ENCODE results near the gene MBD2.

- TF ChIP-seq, protein P1, sequence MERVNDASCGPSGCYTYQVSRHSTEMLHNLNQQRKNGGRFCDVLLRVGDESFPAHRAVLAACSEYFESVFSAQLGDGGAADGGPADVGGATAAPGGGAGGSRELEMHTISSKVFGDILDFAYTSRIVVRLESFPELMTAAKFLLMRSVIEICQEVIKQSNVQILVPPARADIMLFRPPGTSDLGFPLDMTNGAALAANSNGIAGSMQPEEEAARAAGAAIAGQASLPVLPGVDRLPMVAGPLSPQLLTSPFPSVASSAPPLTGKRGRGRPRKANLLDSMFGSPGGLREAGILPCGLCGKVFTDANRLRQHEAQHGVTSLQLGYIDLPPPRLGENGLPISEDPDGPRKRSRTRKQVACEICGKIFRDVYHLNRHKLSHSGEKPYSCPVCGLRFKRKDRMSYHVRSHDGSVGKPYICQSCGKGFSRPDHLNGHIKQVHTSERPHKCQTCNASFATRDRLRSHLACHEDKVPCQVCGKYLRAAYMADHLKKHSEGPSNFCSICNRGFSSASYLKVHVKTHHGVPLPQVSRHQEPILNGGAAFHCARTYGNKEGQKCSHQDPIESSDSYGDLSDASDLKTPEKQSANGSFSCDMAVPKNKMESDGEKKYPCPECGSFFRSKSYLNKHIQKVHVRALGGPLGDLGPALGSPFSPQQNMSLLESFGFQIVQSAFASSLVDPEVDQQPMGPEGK (CRISPR knock-in tag; IDR thresholded peaks at IDR 0.05; ENCODE audit: borderline replicate concordance) = no peak
- TF ChIP-seq ZNF565 (CRISPR knock-in tag; conservative IDR thresholded peaks at IDR 0.05; ENCODE audit: low read depth) (no peak), ARNTL (CRISPR knock-in tag; IDR thresholded peaks at IDR 0.05; ENCODE audit: borderline replicate concordance, low read depth) (no peak), RARB (CRISPR knock-in tag; IDR thresholded peaks at IDR 0.05) (no peak)
- TF ChIP-seq, protein P2, sequence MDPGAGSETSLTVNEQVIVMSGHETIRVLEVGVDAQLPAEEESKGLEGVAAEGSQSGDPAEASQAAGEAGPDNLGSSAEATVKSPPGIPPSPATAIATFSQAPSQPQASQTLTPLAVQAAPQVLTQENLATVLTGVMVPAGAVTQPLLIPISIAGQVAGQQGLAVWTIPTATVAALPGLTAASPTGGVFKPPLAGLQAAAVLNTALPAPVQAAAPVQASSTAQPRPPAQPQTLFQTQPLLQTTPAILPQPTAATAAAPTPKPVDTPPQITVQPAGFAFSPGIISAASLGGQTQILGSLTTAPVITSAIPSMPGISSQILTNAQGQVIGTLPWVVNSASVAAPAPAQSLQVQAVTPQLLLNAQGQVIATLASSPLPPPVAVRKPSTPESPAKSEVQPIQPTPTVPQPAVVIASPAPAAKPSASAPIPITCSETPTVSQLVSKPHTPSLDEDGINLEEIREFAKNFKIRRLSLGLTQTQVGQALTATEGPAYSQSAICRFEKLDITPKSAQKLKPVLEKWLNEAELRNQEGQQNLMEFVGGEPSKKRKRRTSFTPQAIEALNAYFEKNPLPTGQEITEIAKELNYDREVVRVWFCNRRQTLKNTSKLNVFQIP (CRISPR knock-in tag; IDR thresholded peaks at IDR 0.05; ENCODE audit: borderline replicate concordance, low read depth) = no peak
Observed at GRCh38 chr18:54130631-54131030, 93.8 kb downstream of the MBD2 start.

Measured in SK-N-SH treated with all-trans-retinoic acid at 6 μM for 48 hours (cell line).